H1 (cell line): ENCODE measurements around the gene PPP2R5B. TPM values are rescaled to one million over a fixed set of nuclear protein-coding genes. Genes with fewer than 3 reads are reported as not detected.
A peak's percentile ranks its signal among the peaks of the same experiment; 100 is the strongest.

Experiments used
- CTCF ChIA-PET: fragments of 300-600 bp; sonication (Branson Sonifier 250); formaldehyde crosslinking; loops from one replicate; lab custom pipeline; 2021; ENCODE audit not compliant: partially characterized antibody; lab: Charles Lee
- POLR2A ChIA-PET: fragments of 300-600 bp; sonication (Branson Sonifier 250); formaldehyde crosslinking; loops from one replicate; lab custom pipeline; 2021; ENCODE audit warnings: inconsistent platforms; ENCODE audit not compliant: partially characterized antibody; lab: Charles Lee
- DNase-seq, 2 experiments: peaks; one replicate each; pipeline versions ENCODE4 v3.0.0 to v3.0.0-alpha.2; 2010 to 2022; ENCODE audit warnings: low spot score in 2 of 2, low read depth in 1 of 2, mixed read lengths in 1 of 2
- FAIRE-seq: peaks from 2 replicates; lab custom pipeline; 2011; peaks lifted over from hg19 to GRCh38; lab: Jason Lieb, UNC
- H2AFZ ChIP-seq: 2 replicates; pipeline ENCODE4 v1.8.1; 2012; ENCODE audit warnings: low read length, inconsistent platforms
- H2AK5ac ChIP-seq: 2 replicates; pipeline ENCODE4 v1.6.1; 2013; ENCODE audit warnings: low read depth, low read length
- H2BK120ac ChIP-seq: replicated peaks from 2 replicates; pipeline ENCODE3; 2013; ENCODE audit warnings: low read depth, low read length, inconsistent platforms
- H2BK12ac ChIP-seq: 2 replicates; pipeline ENCODE4 v1.6.1; 2013; ENCODE audit warnings: low read depth, low read length
- H2BK15ac ChIP-seq: 2 replicates; pipeline ENCODE4 v1.6.1; 2013; ENCODE audit warnings: low read length
- H2BK20ac ChIP-seq: 2 replicates; pipeline ENCODE4 v1.6.1; 2013; ENCODE audit warnings: low read length
- H2BK5ac ChIP-seq: 2 replicates; pipeline ENCODE4 v1.6.1; 2013; ENCODE audit warnings: low read depth, low read length
- H3K14ac ChIP-seq: 2 replicates; pipeline ENCODE4 v1.6.1; 2013; ENCODE audit warnings: inconsistent platforms; ENCODE audit not compliant: insufficient read length
- H3K18ac ChIP-seq: 2 replicates; pipeline ENCODE4 v1.6.1; 2013; ENCODE audit warnings: low read length; ENCODE audit errors: extremely low read depth
- H3K23ac ChIP-seq: 2 replicates; pipeline ENCODE4 v1.6.1; 2013; ENCODE audit warnings: inconsistent platforms; ENCODE audit not compliant: insufficient read length
- H3K23me2 ChIP-seq: 2 replicates; pipeline ENCODE4 v1.6.1; 2013; ENCODE audit warnings: low read depth, low read length
- H3K27ac ChIP-seq: 2 replicates; pipeline ENCODE4 v1.6.1; 2011; ENCODE audit warnings: low read depth, low read length, inconsistent platforms
- H3K27me3 ChIP-seq, 4 experiments: replicated peaks in 1 of 4; 1 replicate in 1 of 4; 2 replicates in 3 of 4; pipeline versions ENCODE4 v1.6.1 to v1.8.1; 2011 to 2013; ENCODE audit warnings: low read length in 3 of 4, mild to moderate bottlenecking in 3 of 4, inconsistent platforms in 2 of 4, mixed read lengths in 2 of 4, moderate library complexity in 1 of 4; ENCODE audit not compliant: control insufficient read depth in 3 of 4, insufficient read depth in 3 of 4; ENCODE audit errors: extremely low read depth in 1 of 4
- H3K36me3 ChIP-seq, 4 experiments: 2 replicates each; pipeline versions ENCODE4 v1.6.1 to v1.8.1; 2011 to 2013; ENCODE audit warnings: mild to moderate bottlenecking in 4 of 4, low read length in 3 of 4, moderate library complexity in 2 of 4, control low read depth in 1 of 4, inconsistent platforms in 1 of 4; ENCODE audit not compliant: insufficient read depth in 4 of 4, control insufficient read depth in 2 of 4
- H3K4ac ChIP-seq: replicated peaks from 2 replicates; pipeline ENCODE3; 2013; ENCODE audit warnings: low read length, low read depth, mixed read lengths, inconsistent platforms; ENCODE audit not compliant: insufficient read length
- H3K4me1 ChIP-seq, 4 experiments: replicated peaks in 1 of 4; 1 replicate in 1 of 4; 2 replicates in 3 of 4; pipeline versions ENCODE4 v1.6.1 to v1.8.1; 2011 to 2013; ENCODE audit warnings: low read length in 3 of 4, inconsistent platforms in 2 of 4, mixed read lengths in 1 of 4; ENCODE audit not compliant: insufficient read depth in 4 of 4, control insufficient read depth in 3 of 4
- H3K4me2 ChIP-seq, 2 experiments: 2 replicates each; pipeline versions ENCODE4 v1.6.1 to v1.8.1; 2011 to 2013; ENCODE audit warnings: low read depth in 2 of 2, low read length in 2 of 2, control low read depth in 1 of 2, inconsistent platforms in 1 of 2, mild to moderate bottlenecking in 1 of 2; ENCODE audit not compliant: insufficient read depth in 1 of 2
- H3K4me3 ChIP-seq, 4 experiments: fragments of 200-600, 300-600 bp in 1 of 4; sonication (generic), shearing (Covaris generic), sonication (Bioruptor Twin) in 1 of 4; 2 replicates each; pipeline versions ENCODE4 v1.5.1 to v1.8.1; 2011 to 2016; ENCODE audit warnings: low read length in 4 of 4, low read depth in 3 of 4, control low read depth in 2 of 4, inconsistent platforms in 2 of 4, mild to moderate bottlenecking in 2 of 4, mixed read lengths in 1 of 4, moderate library complexity in 1 of 4; ENCODE audit not compliant: insufficient read depth in 2 of 4; ENCODE audit errors: extremely low read depth in 1 of 4
- H3K56ac ChIP-seq: replicated peaks from 2 replicates; pipeline ENCODE3; 2013; ENCODE audit warnings: low read depth, mild to moderate bottlenecking, mixed read lengths, low read length, inconsistent platforms; ENCODE audit not compliant: insufficient read length
- H3K79me1 ChIP-seq: 2 replicates; pipeline ENCODE4 v1.6.1; 2013; ENCODE audit warnings: low read depth, low read length, control low read depth
- H3K79me2 ChIP-seq, 2 experiments: 2 replicates each; pipeline versions ENCODE4 v1.6.1 to v1.8.1; 2012 to 2013; ENCODE audit warnings: low read length in 2 of 2, mild to moderate bottlenecking in 2 of 2, inconsistent platforms in 1 of 2; ENCODE audit not compliant: insufficient read depth in 2 of 2, control insufficient read depth in 1 of 2
- H3K9ac ChIP-seq, 4 experiments: replicated peaks in 1 of 4; 1 replicate in 1 of 4; 2 replicates in 3 of 4; pipeline versions ENCODE4 v1.6.1 to v1.8.1; 2011 to 2013; ENCODE audit warnings: low read depth in 3 of 4, low read length in 3 of 4, control low read depth in 2 of 4, mild to moderate bottlenecking in 2 of 4, moderate library complexity in 2 of 4, inconsistent platforms in 1 of 4; ENCODE audit errors: extremely low read depth in 1 of 4
- H3K9me3 ChIP-seq, 2 experiments: 2 replicates each; pipeline versions ENCODE4 v1.6.1 to v1.8.1; 2012 to 2013; ENCODE audit warnings: mild to moderate bottlenecking in 2 of 2, moderate library complexity in 2 of 2, control low read depth in 1 of 2, inconsistent platforms in 1 of 2, low read depth in 1 of 2, low read length in 1 of 2, mixed read lengths in 1 of 2; ENCODE audit not compliant: insufficient read depth in 2 of 2
- H4K20me1 ChIP-seq, 2 experiments: replicated peaks in 1 of 2; 2 replicates each; pipeline versions ENCODE3 to v1.8.1; 2011 to 2013; ENCODE audit warnings: inconsistent platforms in 2 of 2, low read length in 2 of 2, mild to moderate bottlenecking in 1 of 2; ENCODE audit not compliant: insufficient read depth in 2 of 2, control insufficient read depth in 1 of 2
- H4K5ac ChIP-seq: 2 replicates; pipeline ENCODE4 v1.6.1; 2013; ENCODE audit warnings: low read length, low read depth, mixed read lengths, inconsistent platforms; ENCODE audit not compliant: insufficient read length
- H4K8ac ChIP-seq: 2 replicates; pipeline ENCODE4 v1.8.0; 2013; ENCODE audit warnings: mild to moderate bottlenecking, moderate library complexity, low read length, inconsistent platforms; ENCODE audit not compliant: insufficient read depth; ENCODE audit errors: extremely low read depth
- H4K91ac ChIP-seq: replicated peaks from 2 replicates; pipeline ENCODE3; 2013; ENCODE audit warnings: low read length, mixed read lengths, inconsistent platforms; ENCODE audit not compliant: insufficient read length
- ATF3 ChIP-seq: IDR thresholded peaks from 2 replicates; pipeline ENCODE4 v1.6.1; 2011; ENCODE audit warnings: low read depth, mild to moderate bottlenecking, low read length; ENCODE audit not compliant: insufficient read depth
- CEBPB ChIP-seq: IDR thresholded peaks from 2 replicates; pipeline ENCODE4 v1.6.1; 2012; ENCODE audit warnings: low read depth, low read length
- CHD2 ChIP-seq: IDR thresholded peaks from 2 replicates; pipeline ENCODE4 v1.6.1; 2012; ENCODE audit warnings: low read length, improper control_type of control experiment
- FOSL1 ChIP-seq: IDR thresholded peaks from 2 replicates; pipeline ENCODE4 v1.6.1; 2011; ENCODE audit warnings: mild to moderate bottlenecking, low read depth, low read length, moderate library complexity; ENCODE audit not compliant: insufficient read depth
- GTF2F1 ChIP-seq: IDR thresholded peaks from 2 replicates; pipeline ENCODE4 v1.6.1; 2012; ENCODE audit warnings: low read depth, low read length, improper control_type of control experiment, borderline replicate concordance
- HDAC6 ChIP-seq: IDR thresholded peaks from one replicate; pipeline ENCODE4 v1.7.1; 2012; ENCODE audit warnings: low read depth, mild to moderate bottlenecking, inconsistent platforms, low read length, moderate library complexity
- JUN ChIP-seq: IDR thresholded peaks from 2 replicates; pipeline ENCODE4 v1.6.1; 2011; ENCODE audit warnings: low read depth, mild to moderate bottlenecking, improper control_type of control experiment, low read length
- MAX ChIP-seq: IDR thresholded peaks from 2 replicates; pipeline ENCODE4 v1.6.1; 2012; ENCODE audit warnings: inconsistent platforms
- POLR2A ChIP-seq, 2 experiments: IDR thresholded peaks; 1 replicate in 1 of 2; 2 replicates in 1 of 2; pipeline ENCODE4 v1.6.1; 2011; ENCODE audit warnings: low read depth in 2 of 2, low read length in 2 of 2, mild to moderate bottlenecking in 2 of 2; ENCODE audit errors: control extremely low read depth in 1 of 2
- SIN3A ChIP-seq, 2 experiments: IDR thresholded peaks in 1 of 2; conservative IDR thresholded peaks in 1 of 2; 2 replicates each; pipeline ENCODE4 v1.6.1; 2011 to 2012; ENCODE audit warnings: low read length in 2 of 2, improper control_type of control experiment in 1 of 2, low read depth in 1 of 2, mild to moderate bottlenecking in 1 of 2
- SUZ12 ChIP-seq: fragments of 200-600 bp; sonication (generic); IDR thresholded peaks from 2 replicates; pipeline ENCODE4 v1.6.1; 2012; ENCODE audit warnings: mild to moderate bottlenecking, inconsistent platforms, low read length, moderate library complexity, mixed read lengths
- WGBS, 2 experiments: shearing (Covaris generic) in 1 of 2; methylation state at CpG; one replicate each; pipeline versions ENCODE4 v1.1.6 to v1.1.7; 2013 to 2015; ENCODE audit warnings: low lambda C conversion rate in 2 of 2, mixed read lengths in 2 of 2, inconsistent platforms in 1 of 2, low coverage in 1 of 2, missing lambda C conversion rate in 1 of 2; ENCODE audit not compliant: insufficient replicate concordance in 2 of 2, insufficient coverage in 1 of 2, insufficient read length in 1 of 2; ENCODE audit errors: extremely low coverage in 1 of 2, missing lambda C conversion rate in 1 of 2; 5-methylcytosine and 5-hydroxymethylcytosine counted together
- polyA plus RNA-seq, 7 experiments: library from polyadenylated mRNA; depleted of rRNA in 3 of 7; stranded (reverse) in 5 of 7; unstranded in 2 of 7; fragments of >200 nt in 5 of 7; fragments of 200-250 nt in 2 of 7; gene quantifications; 1 replicate in 5 of 7; 2 replicates in 1 of 7; 4 replicates in 1 of 7; pipeline versions ENCODE4 v1.2.1 to v1.2.3, GENCODE V29; 2011 to 2013; ENCODE audit warnings: missing spikeins in 2 of 7, mixed read lengths in 2 of 7
- total RNA-seq: library from RNA; stranded (reverse); fragmentation: NEBNext Ultra II Directional; extraction: Animal tissue kit (Norgen Biotek cat#: 25700); gene quantifications from 2 replicates; pipeline ENCODE4 v1.2.1, GENCODE V29; 2021

PPP2R5B gene
- total and polyA plus RNA-seq, 2 of the 8 experiments (the other 6 are each of a cell fraction or from before 2014, with no cell fraction given) = 4.9 to 5.1 TPM

GRCh38 chr11:64951529-64951928, 27.0 kb downstream of the PPP2R5B start:
- H3K14ac ChIP-seq = no peak overlapping the region
- no peak overlapping the region for H2BK20ac ChIP-seq
- no peak overlapping the region for H3K27ac ChIP-seq
- no peak overlapping the region for H2AK5ac ChIP-seq
- H4K8ac ChIP-seq = no peak overlapping the region
- 78% methylated on average over 4 of the region's 4 CpGs; no CpG with 5 or more reads in 1 of the 2 experiments for WGBS, 2 experiments
- no peak for DNase-seq
- no peaks in the 10 kb centered on the region for H3K36me3 ChIP-seq
- no peaks in the 10 kb centered on the region for H3K79me1 ChIP-seq
- no peak overlapping the region for H2BK120ac ChIP-seq
- no peak overlapping the region for H2BK5ac ChIP-seq
- POLR2A ChIA-PET = interaction anchor here (0.9 kb wide), 1 partner anchor 161 kb away, joined by 5 read pairs; no protein-coding TSS in a partner anchor
- H3K4me3 ChIP-seq = no peak overlapping the region
- H2BK15ac ChIP-seq = no peak overlapping the region
- no peaks in the 10 kb centered on the region for H3K23me2 ChIP-seq
- no peak overlapping the region for H2AFZ ChIP-seq
- no peak overlapping the region for H3K4ac ChIP-seq
- no peaks in the 10 kb centered on the region for H3K79me2 ChIP-seq
- CTCF ChIA-PET = interaction anchor here (0.6 to 1.4 kb wide), 3 partner anchors 16 to 419 kb away, joined by 3 to 5 read pairs (median 5); partner anchors contain the start of gene GPHA2
- no peak overlapping the region for H4K5ac ChIP-seq
- no peak overlapping the region for H3K23ac ChIP-seq
- H3K27me3 ChIP-seq = no peaks in the 10 kb centered on the region
- H2BK12ac ChIP-seq = no peak overlapping the region
- H3K56ac ChIP-seq = no peak overlapping the region
- no peak overlapping the region for H3K18ac ChIP-seq
- H3K4me1 ChIP-seq = no peaks in the 10 kb centered on the region
- H4K20me1 ChIP-seq = no peaks in the 10 kb centered on the region
- no peak overlapping the region for H3K4me2 ChIP-seq
- H3K9ac ChIP-seq = no peak overlapping the region
- TF ChIP-seq MAX (no peak), FOSL1 (no peak), ATF3 (0 out of 2 replicates have a peak, but pooled peaks have one; percentile 15), CHD2 (no peak), GTF2F1 (no peak), JUN (no peak), CEBPB (peak; percentile 73), SIN3A (conservative IDR thresholded peaks at IDR 0.05 in 1 of 2, IDR thresholded peaks at IDR 0.05 in 1 of 2; ENCODE audit: low read depth in 1 of 2, low read length in 2 of 2) (no peak), HDAC6 (no peak), SUZ12 (no peak), POLR2A (IDR thresholded peaks at IDR 0.05; ENCODE audit: control extremely low read depth in 1 of 2, low read depth in 2 of 2, low read length in 2 of 2) (no peak)
- H3K9me3 ChIP-seq = no peaks in the 10 kb centered on the region
- no peak overlapping the region for H4K91ac ChIP-seq
- FAIRE-seq = no peak
